ENCODE measurements around the gene SDC1.
"Not testable (repeated sequence)": the region's sequence is repeated elsewhere in the genome, so short reads cannot be mapped to it uniquely, and the experiment has no call there.

The SDC1 gene

DNA sequence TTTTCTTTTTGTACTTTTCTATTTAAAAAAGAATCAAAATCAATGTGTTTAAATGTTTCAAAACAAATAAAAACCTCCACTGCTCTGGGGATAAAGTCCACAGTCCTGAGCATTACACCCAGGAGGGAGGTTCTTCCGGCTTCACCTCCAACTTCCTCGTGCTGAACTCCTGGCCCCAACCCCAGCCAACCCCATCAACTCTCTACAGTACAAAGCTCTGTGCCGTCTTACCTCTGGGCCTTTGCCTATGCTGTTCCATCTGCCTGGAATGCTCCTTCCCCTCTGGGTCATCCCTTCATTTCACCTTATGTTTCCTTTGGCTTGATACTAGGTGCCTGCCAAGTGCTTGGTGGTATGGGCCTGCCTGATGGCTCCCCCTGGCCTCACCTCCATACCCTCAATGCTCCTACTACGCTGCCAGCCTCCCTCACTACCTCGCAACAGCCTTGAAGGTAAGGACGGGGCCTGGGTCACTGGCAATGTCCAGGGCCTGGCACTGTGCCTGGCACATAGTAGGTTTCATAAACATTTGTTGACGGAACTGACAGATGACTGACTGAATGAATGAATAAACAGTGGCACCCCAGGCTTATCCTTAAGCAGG is 28.8 kb downstream of the SDC1 start:
- no peak for DNase-seq

- DNase-seq = no peak
Measured at GRCh38 chr2:20195431-20196033, 29.4 kb downstream of the SDC1 start.

DNA sequence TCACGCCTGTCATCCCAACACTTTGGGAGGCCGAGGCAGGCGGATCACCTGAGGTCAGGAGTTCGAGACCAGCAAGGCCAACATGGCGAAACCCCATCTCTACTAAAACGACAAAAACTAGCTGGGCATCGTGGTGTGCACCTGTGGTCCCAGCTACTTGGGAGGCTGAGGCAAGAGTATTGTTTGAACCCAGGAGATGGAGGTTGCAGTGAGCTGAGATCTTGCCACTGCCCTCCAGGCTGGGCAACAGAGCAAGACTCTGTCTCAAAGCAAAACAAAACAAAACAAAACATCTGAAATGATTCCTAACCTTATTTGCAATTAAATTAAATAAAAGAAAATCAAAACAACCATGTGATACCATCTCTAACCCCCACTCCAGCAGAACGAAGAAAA is 29.9 kb downstream of the SDC1 start:
- DNase-seq = not testable (repeated sequence)

GRCh38 chr2:20194097-20195015 is 30.6 kb downstream of the SDC1 start:
- no peak for DNase-seq

- no peak for DNase-seq
Measured at GRCh38 chr2:20193185-20193584, 31.7 kb downstream of the SDC1 start.

DNA sequence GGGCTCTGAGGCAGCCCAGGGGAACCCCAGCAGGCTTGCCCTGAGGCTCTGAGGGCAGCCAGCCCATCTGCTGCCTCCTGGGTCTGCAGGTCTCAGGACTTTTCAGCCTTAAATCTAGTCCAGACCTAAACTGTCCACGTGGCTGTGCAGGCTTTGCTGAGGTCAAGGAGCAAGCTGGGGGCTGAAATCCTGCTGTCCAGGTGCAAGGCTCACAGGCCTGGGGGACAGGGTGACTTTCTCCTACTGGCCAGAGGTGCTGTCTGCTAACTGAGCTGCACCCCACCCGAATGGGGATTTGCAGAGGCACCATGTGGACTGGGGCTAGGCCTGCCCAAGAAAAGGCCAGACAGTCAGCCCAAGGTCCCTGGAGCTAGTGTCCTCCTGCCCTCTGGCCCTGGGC is 32.1 kb downstream of the SDC1 start:
- no peak for DNase-seq

DNA sequence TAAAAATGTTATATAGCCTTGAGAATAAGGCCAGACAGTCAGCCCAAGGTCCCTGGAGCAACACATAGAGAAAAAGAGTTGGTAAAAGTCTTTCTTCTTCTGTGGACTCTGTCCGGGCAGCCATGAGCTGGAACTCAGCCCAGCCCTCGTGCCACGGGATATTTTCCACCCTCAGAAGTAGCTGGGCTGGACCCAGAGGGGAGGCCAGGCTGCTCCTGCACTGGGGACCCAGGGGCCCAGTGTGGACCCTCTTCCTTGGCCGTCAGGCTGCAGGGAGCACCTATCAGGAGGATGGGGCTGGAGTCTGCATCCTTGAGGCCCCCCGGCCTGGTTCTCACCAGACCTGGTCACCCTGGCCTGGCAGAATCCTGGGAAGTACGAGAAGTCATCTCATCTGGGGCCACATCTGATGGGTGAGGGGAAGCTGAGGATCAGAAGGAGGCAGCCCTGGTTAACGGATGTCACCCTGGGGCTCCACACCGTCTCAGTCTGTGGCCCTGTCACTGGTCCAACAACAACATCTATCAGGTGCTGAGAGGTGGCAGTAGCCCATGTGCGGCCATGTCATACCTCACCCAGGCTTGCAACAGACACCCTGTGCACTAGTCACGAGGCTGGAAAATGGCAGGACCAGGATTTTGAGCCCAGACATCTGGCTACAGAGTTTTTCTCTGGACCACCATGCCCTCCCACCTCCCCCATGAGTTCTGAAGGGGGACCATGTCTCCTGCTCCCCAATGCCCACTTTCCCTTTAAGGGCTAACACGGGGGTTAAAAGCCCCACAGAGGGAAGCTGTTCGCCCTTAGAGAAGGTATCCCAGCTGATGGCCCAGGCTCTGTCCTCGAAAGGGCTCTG is 33.0 kb downstream of the SDC1 start:
- no peak for DNase-seq

- DNase-seq = no peak
Measured at GRCh38 chr2:20190876-20191713, 33.8 kb downstream of the SDC1 start.

GRCh38 chr2:20190170-20190569 is 34.8 kb downstream of the SDC1 start:
- DNase-seq = no peak

DNA sequence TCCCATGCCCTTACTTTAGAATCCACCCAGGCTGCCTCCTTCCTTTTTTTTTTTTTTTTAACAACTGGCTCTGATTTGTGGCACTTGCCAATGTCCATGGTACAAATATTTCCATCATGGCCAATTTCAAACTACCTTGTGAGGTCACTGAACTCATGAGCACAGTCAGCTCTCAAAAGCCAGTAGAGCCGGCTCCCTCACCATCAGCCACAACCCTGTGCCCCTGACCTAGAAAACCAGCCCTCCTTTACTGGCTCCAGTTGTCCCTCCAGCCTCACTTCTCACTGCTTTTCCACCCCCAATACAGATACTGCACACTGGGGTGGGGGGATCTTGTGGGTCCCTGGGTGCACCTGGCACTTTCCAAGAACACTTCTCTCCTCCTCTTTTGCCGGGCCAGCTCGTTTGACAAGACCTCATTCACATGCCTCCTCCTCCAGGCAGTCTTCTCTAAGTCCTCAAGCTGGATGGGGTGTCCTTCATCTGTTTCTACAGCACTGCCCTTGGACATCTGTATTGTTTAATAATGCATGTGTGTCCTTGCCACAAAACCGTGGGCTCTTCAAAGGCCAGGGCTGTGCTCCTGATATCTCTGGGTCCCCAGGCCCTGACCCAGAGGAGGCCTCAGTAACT is 35.5 kb downstream of the SDC1 start:
- no peak for DNase-seq

- peak; percentile 61 for DNase-seq
Measured at GRCh38 chr2:20188851-20189250, 36.1 kb downstream of the SDC1 start.

GRCh38 chr2:20188201-20188600 is 36.7 kb downstream of the SDC1 start:
- no peak for DNase-seq

DNA sequence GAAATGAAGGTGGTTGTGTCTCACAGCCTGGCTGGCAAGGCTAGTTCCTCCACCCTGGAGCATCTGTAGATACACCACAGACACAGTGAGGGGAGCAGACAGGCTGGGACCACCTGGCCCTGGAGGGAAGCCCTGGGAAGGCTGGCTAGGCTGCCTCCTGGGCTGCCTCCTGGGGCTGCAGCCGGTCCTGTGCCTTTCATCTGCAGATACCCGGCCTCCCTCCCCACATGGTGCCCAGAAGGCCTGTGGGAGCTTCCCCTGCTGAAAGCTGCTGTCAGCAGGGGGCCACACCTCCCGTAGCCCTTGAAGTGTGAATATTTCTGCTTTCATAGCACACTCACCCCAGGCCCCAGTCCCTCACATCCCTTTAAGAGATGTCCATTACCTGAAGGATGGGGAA is 37.6 kb downstream of the SDC1 start:
- no peak for DNase-seq

DNA sequence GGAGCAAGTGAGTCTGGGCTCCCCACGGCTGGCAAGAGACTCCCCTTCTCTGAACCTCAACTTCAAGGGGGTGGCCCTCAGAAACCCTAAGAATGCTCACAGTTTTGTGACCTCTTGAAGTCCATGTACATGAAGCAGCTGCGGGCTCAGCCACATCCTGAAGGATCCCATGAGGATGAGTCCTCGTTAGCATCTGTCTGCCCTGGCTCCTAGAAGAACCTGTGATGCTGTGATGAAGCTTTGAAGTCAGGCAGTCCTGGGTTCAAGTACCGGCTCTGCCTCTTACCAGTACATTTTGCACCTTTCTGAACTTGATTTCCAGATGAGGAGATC is 38.1 kb downstream of the SDC1 start:
- DNase-seq = no peak

GRCh38 chr2:20186078-20186854 is 38.7 kb downstream of the SDC1 start:
- peak; percentile 70 for DNase-seq

GRCh38 chr2:20185176-20186022 is 39.5 kb downstream of the SDC1 start:
- peak; percentile 58 for DNase-seq

DNA sequence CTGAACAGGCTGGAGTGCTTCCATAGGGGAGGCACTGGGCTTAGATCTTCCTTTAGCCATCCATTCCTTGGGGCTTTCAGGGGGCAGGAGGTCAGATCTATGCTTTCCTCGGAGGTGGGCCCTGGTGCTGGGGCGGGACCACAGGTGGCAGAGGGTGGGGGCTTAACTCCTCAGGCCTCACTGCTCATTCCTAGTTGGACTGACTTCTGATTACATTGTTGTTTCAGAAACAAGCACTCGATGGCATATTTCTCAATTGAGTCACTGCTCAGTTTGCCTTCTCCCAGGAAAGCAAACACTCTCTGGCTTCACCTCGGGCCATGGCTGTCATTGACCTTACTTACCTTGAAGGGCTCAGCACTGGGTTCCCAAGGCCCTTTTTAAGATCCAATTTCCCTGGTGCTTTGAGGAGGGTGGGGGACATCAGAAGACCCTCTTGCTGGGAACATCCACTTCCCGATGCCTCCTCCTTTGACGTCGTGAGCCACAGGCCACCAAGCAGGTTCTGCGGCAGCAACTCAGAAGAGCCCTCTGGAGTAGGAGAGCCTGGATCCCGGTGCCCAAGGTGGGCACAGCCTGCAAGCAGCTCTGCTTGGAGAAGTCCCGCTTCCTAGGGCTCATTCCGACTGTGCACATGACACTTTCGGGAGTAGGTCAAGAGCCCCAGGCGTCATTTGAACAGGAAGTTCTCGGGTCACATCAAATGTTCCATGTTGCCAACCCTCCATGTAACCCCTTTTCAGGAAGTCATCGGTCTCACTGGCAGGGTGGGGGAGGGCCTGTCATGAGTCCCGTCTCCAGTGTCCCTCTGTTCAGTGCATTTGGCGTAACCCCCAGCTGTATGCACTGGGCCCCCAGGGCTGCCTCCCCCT is 40.6 kb downstream of the SDC1 start:
- peak; percentile 59 for DNase-seq

DNA sequence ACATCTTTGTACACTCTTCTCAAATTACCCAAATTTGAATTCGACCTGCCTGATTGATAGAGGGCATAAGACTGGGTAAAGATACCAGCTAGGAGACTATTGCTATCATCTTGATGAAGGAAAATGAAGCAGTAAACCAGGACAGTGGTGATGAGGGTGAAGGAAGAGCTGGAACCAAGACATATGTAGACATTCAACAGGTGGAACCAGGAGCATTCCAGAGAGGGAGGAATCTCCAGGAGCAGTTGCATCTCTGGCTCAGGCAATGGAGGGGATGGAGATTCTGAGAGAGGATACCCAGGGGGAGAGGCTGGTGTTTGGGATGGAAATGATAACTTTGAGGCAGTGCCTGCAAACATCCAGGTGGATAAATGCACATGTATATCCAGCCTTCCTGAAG is 41.6 kb downstream of the SDC1 start:
- no peak for DNase-seq
